NCI-H128 (cell line): ENCODE data around the gene IL6R.

ENCODE experiments used
- DNase-seq: peaks from one replicate; lab custom pipeline; 2025; ENCODE audit not compliant: unreplicated experiment; lab: John Stamatoyannopoulos, UW

Gene IL6R

DNA sequence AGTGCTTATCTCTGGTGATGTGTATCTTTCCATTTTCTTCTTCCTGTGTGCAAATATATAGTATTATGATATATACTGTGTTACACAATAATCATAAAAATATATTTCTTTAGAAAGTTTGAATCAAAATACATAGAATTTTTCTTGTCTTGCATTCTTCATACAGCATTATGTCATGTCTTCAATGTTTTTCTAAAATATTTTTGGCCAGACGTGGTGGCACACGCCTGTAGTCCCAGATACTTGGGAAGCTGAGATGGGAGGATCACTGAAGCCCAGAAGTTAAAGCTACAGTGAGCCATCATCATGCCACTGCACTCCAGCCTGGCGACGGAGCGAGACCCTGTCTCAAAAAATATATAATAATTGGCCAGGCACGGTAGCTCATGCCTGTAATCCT, 41.6 kb downstream of the IL6R start:
- DNase-seq, result no peak

DNA sequence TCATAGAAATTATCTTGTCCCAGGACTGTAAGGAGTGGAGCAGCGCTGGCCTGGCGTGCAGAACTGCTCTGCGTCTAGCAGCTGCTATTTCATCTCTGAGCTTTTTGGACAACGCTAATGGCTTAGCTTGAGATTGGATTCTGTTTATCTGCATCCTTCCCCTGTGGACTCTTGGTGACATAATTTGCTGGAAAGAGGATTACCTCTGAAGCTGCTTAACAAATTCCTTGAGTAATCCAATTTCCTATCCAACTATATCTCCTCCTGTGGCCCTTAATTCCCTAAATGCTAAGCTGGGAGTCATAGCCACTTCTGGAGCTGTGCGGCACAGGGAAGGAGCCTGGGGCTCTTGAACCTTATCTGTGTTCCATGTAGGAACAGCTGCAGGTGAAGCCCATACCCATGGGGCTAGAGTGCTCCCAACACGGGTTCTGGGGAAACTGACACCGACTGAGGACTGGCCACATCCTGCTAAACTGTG, 43.2 kb downstream of the IL6R start:
- no peak for DNase-seq

DNA sequence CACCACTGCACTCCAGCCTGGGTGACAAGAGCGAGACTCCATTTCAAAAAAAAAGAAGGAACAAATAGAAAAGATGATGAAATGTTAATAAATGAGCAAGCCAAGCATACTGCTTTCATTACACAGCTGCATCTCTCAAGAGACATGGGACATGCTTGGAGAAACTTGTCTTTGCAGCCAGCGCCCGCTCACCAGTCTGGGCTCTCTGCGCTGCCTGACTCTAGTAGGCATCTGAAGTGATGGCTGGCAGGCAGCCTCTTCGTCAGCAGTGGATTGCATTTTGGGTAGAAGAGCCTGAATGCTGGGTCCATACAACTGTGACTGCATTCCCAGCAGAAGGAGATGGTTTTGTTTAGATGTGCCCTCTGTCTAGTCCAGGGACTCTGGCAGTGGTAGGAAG, 48.0 kb downstream of the IL6R start:
- no peak for DNase-seq

DNA sequence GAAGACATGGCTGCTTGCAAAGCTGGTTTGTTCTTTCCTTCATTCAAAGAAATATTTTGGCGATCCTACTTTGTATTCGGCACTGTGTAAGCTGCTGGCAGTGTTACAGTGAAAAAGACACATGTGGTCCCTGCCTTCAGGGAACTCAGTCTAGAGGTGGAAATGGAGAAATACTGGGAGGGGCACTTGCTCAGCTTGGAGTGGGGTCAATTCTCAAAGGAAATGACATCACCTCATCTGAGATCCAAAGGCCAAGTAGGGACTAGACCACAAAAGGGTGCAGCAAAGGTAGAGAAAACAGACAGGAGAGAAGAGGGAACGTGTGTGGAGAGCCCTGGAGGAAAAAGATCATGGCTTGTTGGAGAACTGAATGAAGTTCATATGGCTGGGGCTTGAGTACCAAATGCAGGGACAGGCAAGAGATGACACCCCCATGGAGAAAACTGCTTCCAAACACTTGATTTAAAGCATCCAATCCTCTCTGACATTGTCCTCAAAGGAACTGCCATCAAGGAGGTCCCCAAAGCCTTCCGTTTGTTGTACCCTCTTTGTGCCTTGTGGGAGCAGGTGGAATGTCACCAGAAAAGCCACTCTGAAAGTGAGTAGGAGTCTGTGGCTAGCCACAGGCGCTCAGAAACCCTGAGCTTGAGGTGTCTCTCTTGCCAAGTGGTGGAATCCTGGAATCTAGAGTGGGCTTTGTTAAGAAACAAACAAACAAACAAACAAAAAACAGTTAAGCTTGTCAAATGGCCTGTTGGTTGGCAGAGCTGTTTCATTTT, 48.6 kb downstream of the IL6R start:
- DNase-seq, result no peak

DNA sequence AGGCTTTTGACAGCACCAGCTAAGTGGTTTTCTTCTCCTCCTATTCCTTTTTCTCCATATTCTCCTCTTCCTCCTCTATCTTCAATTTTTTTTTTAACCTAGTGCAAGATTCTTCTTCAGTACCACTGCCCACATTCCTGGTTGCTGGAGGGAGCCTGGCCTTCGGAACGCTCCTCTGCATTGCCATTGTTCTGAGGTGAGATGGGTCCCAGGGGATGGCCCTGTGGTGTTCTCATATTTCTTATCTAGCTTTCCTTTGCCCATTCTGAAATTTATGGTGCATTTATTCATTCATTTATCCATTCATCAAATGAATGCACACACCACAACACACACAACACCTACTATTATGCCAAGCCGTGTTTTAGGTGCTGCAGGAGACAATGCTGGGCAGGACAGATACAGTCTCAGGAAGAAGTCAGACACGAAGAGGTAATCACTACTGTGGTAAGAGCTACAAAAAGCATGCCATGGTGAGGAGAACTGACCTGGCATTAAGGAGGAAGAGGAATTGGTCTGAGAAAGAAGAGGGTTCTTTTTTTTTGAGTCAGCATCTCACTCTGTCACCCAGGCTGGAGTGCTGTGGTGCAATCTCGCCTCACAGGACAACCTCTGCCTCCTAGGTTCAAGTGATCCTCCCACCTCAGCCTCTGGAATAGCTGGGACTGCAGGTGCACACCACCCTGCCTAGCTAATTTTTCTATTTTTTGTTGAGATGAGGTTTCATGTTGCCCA, 49.4 kb downstream of the IL6R start:
- no peak for DNase-seq

DNA sequence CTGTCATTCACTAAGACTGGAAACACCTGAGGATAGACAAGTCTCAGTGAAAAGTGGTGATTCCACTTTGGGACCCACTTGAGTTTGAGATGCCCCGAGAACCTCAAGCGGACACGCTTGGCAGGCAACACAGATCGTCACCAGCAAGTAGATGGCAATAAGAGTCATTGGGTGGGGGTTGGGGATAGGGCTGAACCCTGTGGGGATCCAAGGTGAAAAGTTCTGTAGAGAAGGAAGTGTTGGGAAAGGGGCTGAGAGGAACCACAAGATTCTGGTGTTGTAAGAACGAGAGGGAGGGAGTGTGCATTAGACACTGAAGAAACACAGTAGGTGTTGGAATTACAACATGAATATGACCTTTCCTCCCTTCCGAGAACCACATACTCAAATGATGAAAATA, 51.5 kb downstream of the IL6R start:
- no peak for DNase-seq

DNA sequence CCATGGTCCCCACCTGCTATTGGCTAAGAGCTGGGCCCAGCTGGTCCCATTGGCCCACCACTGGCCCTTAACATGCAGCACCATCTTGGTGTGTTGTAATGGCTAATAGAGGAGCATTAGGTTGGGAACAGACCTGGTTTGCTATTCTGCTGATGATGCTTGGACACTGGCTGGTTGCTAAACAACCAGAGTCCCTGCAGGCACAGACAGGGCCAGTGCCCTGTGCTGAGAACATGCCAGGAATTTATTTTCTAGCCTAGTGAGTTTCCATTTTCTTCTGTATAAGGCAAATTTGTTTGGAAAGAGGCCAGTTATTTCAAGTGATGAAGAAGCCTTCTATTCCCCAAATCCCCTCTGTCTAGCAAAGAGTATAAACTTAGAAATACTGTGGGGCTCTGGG, 53.9 kb downstream of the IL6R start:
- DNase-seq, result no peak

DNA sequence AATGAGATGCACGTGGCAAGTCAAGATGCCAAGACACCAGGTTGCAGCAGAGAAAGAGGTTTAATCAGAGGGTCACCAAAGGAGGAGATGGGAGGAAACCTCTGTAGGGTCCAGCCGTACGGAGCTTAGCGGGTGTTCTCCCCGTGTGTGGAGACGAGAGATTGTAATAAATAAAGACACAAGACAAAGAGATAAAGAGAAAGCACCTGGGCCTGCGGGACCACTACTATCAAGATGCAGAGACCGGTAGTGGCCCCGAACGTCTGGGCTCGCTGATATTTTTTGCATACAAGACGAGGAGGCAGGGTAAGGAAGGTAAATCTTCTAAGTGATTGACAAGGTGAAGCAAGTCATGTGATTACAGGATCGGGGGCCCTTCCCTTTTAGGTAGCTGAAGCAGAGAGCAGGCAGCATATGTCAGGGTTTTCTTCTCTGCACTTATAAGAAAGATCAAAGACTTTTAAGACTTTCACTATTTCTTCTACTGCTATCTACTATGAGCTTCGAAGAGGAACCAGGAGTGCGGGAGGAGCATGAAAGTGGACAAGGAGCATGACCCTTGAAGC, 55.6 kb downstream of the IL6R start:
- DNase-seq, result no peak

DNA sequence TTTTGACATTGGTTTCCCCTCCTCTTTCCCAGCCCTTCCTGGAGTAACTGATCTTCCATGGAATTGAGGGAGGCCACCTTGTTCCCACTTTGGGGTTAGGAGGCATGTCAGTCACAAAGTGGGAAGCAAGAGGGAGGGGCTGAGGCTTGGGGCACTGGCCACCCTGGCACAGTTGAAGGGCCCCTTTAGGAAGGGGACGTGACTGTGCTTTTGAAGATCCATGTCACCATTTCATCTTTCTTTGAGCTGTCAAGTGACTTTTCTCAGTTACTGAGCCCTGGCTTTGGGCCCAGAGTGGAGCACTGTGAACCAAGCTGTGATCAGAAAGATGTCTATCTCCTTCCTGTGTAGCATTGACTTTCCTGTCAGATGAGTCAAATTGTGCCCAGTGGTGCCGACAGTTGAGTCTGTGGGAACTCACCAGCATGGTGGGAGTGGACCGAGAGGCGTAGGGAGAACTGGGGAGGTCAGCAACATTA, 58.4 kb downstream of the IL6R start:
- no peak for DNase-seq

DNA sequence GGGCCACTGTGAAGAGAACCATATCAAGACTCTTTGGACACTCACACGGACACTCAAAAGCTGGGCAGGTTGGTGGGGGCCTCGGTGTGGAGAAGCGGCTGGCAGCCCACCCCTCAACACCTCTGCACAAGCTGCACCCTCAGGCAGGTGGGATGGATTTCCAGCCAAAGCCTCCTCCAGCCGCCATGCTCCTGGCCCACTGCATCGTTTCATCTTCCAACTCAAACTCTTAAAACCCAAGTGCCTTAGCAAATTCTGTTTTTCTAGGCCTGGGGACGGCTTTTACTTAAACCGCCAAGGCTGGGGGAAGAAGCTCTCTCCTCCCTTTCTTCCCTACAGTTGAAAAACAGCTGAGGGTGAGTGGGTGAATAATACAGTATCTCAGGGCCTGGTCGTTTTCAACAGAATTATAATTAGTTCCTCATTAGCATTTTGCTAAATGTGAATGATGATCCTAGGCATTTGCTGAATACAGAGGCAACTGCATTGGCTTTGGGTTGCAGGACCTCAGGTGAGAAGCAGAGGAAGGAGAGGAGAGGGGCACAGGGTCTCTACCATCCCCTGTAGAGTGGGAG, 60.6 kb downstream of the IL6R start:
- no peak for DNase-seq

DNA sequence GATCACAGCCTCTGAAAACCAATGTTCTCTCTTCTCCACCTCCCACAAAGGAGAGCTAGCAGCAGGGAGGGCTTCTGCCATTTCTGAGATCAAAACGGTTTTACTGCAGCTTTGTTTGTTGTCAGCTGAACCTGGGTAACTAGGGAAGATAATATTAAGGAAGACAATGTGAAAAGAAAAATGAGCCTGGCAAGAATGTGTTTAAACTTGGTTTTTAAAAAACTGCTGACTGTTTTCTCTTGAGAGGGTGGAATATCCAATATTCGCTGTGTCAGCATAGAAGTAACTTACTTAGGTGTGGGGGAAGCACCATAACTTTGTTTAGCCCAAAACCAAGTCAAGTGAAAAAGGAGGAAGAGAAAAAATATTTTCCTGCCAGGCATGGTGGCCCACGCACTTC, 61.1 kb downstream of the IL6R start:
- DNase-seq, result no peak

DNA sequence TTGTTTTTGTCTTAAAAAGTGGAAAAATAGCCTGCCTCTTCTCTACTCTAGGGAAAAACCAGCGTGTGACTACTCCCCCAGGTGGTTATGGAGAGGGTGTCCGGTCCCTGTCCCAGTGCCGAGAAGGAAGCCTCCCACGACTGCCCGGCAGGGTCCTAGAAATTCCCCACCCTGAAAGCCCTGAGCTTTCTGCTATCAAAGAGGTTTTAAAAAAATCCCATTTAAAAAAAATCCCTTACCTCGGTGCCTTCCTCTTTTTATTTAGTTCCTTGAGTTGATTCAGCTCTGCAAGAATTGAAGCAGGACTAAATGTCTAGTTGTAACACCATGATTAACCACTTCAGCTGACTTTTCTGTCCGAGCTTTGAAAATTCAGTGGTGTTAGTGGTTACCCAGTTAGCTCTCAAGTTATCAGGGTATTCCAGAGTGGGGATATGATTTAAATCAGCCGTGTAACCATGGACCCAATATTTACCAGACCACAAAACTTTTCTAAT, 61.8 kb downstream of the IL6R start:
- no peak for DNase-seq

DNA sequence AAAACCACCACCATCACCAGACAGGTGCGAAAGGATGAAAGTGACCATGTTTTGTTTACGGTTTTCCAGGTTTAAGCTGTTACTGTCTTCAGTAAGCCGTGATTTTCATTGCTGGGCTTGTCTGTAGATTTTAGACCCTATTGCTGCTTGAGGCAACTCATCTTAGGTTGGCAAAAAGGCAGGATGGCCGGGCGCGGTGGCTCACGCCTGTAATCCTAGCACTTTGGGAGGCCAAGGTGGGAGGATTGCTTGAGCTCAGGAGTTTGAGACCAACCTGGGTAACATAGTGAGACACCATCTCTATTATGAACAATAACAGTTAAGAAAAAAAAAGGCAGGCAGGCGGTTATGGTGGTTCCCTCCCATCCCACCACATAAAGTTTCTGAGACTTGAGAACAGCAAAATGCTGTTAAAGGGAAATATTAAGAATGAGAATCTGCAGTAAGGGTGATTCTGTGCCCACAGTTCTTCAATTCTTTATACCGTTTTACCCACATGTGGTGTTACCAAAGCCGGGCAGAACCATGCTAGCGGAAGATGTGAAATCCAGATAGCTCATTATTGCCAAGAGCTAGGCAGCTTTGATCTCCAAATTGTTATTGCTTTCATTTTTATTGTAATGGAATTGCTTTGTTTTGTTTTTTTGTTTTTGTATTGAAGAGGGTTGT, 62.4 kb downstream of the IL6R start:
- no peak for DNase-seq

DNA sequence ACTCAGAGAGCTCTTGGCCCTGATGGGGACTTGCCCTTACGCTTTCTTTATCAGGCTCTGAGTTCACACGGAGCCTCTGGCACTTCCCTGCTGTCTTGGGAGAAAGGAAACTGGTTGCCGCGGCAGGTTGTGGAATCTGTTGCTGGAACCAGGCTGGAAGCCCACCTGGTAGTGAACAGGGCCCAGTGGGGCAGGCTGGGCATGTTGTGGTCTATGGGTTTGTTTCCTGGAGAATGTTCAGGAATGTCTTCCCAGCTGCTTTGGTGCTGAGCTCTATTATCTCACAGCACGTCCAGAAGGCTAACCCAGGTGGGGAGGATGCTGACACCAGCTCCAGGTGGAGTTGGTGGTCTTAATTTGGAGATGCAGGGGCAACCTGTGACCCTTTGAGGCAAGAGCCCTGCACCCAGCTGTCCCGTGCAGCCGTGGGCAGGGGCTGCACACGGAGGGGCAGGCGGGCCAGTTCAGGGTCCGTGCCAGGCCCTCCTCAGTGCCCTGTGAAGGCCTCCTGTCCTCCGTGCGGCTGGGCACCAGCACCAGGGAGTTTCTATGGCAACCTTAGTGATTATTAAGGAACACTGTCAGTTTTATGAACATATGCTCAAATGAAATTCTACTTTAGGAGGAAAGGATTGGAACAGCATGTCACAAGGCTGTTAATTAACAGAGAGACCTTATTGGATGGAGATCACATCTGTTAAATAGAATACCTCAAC, 63.5 kb downstream of the IL6R start:
- DNase-seq, result no peak

DNA sequence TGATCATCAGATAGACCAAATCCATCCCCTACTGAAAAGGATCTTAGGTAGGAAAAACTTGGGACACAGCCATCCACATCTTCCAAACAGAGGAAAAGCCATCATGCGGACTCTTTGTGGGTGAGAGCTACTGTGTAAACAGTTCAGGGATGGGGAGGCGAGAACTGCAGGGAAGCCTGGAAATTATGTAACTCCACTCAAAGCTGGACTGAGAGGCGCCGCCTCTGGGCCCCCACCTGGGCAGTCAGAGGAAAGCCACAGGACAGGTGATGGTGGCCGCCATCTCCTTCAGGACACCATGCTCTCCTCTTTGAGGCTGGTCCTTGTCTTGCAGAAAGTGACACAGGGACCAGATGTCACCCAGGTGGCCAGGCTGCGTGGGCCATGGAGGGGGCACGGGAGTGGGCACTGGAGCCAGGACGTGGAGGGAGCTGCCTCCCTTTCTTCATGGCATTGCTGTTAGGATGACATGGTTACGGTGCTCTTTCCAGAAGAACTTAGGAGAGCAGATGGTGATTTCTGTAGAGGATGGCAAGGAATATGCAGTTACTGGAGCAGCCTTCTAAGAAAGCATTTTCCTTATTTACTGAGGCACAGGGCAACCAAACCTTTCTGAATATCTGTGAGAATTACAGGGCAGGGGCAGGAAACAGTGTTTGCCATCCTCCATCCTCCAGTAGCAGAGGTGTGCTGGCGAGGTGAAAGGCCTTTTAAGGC, 64.9 kb downstream of the IL6R start:
- no peak for DNase-seq

DNA sequence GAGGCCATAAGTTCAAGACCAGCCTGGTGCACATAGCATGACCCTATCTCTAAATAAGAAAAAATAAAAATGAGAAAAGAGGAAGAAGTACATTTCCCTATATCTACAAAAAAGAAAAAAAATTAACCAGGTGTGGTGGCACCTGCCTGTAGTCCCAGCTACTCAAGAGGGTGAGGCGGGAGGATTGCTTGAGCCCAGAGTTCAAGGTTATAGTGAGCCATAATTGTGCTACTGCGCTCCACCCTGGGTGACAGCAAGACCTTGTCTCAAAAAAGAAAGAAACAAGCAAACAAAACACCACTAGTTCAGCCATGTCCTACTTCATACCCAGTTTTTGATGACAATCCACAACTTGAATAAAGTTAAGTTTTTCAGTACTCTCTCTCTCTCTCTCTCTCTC, 66.2 kb downstream of the IL6R start:
- DNase-seq, result no peak

DNA sequence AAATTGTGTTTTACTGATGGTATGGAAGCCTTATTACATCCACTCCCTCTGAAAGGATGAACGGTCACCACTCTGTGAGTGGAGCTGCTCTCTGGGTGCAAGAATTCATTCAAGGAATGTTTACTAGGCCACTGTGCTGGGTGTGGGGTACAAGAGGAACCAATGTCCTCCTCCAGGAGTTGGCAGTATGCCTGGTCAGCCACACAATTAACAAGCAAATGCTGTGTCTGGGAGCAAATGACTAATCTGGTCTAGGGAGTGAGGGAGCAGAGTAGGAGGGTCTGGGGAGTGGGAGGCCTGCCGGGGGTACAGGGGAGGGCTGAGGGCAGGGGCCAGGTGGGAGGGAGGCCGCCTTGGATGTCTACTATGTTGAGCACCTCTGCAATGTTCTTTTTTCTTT, 69.7 kb downstream of the IL6R start:
- no peak for DNase-seq

DNA sequence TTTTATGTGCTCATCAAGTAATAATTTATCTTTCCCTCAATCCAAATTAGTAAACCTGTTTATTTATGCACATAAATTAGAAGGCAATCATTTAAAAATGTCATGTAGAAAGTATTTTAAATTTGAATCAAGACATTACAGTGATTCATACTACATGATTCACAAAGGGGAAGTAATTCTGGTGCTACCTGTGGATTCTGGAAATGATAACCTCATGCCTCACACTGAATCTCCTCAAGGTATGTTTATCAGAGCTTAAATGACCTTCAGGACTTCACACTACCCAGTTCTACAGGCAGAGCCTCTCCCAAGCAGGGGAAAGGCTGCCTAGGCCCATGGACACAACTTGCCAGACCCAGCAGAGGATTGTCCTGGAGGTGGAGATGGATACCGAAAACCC, 71.6 kb downstream of the IL6R start:
- DNase-seq, result no peak

DNA sequence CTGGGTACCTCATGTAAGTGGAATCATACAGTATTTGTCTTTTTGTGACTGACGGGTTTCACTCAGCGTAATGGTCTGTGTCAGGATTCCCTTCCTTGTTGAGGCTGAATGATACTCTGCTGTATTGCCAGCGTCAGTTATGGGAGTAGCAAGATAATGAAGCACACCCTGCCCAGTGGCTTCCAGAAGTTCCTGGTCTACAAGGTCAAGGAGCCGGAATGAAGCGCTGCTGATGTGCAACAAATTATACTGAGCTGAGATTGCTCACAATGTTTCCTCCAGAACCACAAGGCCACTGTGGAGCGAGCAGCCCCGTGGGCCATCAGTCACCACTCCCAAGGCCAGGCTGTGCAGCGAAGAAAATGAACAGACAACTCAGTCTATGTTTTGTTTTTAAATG, 72.9 kb downstream of the IL6R start:
- no peak for DNase-seq

DNA sequence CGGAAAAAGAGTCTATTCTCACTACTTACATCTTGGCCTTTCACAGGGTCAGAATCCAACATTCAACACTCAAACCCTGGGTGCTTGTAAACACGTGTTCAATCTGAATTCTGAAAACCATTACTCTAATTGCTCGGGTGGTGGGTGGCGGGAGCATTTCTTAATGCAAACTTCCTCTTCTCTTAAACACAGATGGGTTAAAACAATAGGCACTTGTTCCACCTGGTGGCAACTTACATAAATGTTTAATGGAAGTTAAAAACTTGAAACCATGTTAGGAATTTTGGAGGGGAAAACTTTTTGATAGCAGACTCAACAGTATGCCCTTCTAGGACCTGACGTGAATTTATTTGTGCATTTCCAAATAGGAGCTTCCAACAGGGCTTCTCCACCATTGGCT, 73.5 kb downstream of the IL6R start:
- DNase-seq, result no peak
